CD4-positive, CD25-positive, alpha-beta regulatory T cell (primary cell): ENCODE measurements around the gene IRF3. TPM values are rescaled to one million over a fixed set of nuclear protein-coding genes. Genes with fewer than 3 reads are reported as not detected.

Experiments used
- ATAC-seq, 2 donors: fragments of 150-1000 bp; cut with Tn5 transposase; one replicate each; pipeline ENCODE4 v1.10.0; 2021; ENCODE audit warnings: low read depth in 2 of 2, moderate number of reproducible peaks in 2 of 2, moderate library complexity in 1 of 2
- DNase-seq, 3 donors: peaks; one replicate each; pipeline versions ENCODE4 v3.0.0 to v3.0.0-alpha.2; 2012 to 2022; ENCODE audit warnings: mixed read lengths in 1 of 3
- H3K27ac ChIP-seq: one replicate; pipeline ENCODE4 v1.7.0; 2013; ENCODE audit warnings: mild to moderate bottlenecking, low read length; ENCODE audit not compliant: insufficient read depth, poor library complexity, severe bottlenecking
- H3K27me3 ChIP-seq: one replicate; pipeline ENCODE4 v1.7.0; 2013; ENCODE audit warnings: low read length; ENCODE audit not compliant: control insufficient read depth, insufficient read depth
- H3K36me3 ChIP-seq: one replicate; pipeline ENCODE4 v1.7.0; 2013; ENCODE audit warnings: mild to moderate bottlenecking, low read length, moderate library complexity; ENCODE audit not compliant: control insufficient read depth, insufficient read depth
- H3K4me1 ChIP-seq: 2 replicates; pipeline ENCODE4 v1.7.0; 2013; ENCODE audit warnings: mild to moderate bottlenecking, low read length; ENCODE audit not compliant: insufficient read depth, control insufficient read depth, poor library complexity, severe bottlenecking
- H3K4me3 ChIP-seq: one replicate; pipeline ENCODE4 v1.7.0; 2013; ENCODE audit warnings: low read depth, mild to moderate bottlenecking, low read length, moderate library complexity
- H3K9me3 ChIP-seq, 2 experiments: 1 replicate in 1 of 2; 2 replicates in 1 of 2; pipeline ENCODE4 v1.7.0; 2013; ENCODE audit warnings: low read length in 2 of 2, mild to moderate bottlenecking in 1 of 2, moderate library complexity in 1 of 2; ENCODE audit not compliant: control insufficient read depth in 2 of 2
- H3K27ac Mint-ChIP-seq, 3 donors: one replicate each; pipeline ENCODE4 v1.8.0; 2020 to 2022; ENCODE audit warnings: mild to moderate bottlenecking in 3 of 3, mixed read lengths in 3 of 3, moderate library complexity in 2 of 3
- H3K27me3 Mint-ChIP-seq: one replicate; pipeline ENCODE4 v1.8.0; 2022; ENCODE audit warnings: mild to moderate bottlenecking, mixed read lengths
- H3K36me3 Mint-ChIP-seq: one replicate; pipeline ENCODE4 v1.8.0; 2020; ENCODE audit warnings: mixed read lengths
- H3K4me1 Mint-ChIP-seq, 4 donors: one replicate each; pipeline ENCODE4 v1.8.0; 2020 to 2022; ENCODE audit warnings: mixed read lengths in 4 of 4, mild to moderate bottlenecking in 1 of 4
- H3K4me3 Mint-ChIP-seq, 4 donors: one replicate each; pipeline ENCODE4 v1.8.0; 2020 to 2022; ENCODE audit warnings: mild to moderate bottlenecking in 4 of 4, mixed read lengths in 4 of 4, moderate library complexity in 3 of 4
- H3K9me3 Mint-ChIP-seq, 7 donors: one replicate each; pipeline ENCODE4 v1.8.0; 2020 to 2022; ENCODE audit warnings: mixed read lengths in 7 of 7, mild to moderate bottlenecking in 3 of 7, moderate library complexity in 2 of 7
- polyA plus RNA-seq, 4 donors: library from polyadenylated mRNA; unstranded; fragments of 300-500 nt; fragmentation: Illumina TruSeq; gene quantifications; one replicate each; pipeline ENCODE4 v1.2.3, GENCODE V29; 2021
- total RNA-seq: library from RNA; stranded (reverse); gene quantifications from one replicate; pipeline ENCODE4 v1.2.3, GENCODE V29; 2022

Gene IRF3
- total RNA-seq: 235 TPM
- 100 to 1,000 TPM in 1 of 4 donors, 10 to 100 TPM in 3; 76.4 to 104 (median 95.9) TPM for polyA plus RNA-seq

GRCh38 chr19:49665351-49666119, at the start of gene IRF3, which contains the start of gene BCL2L12:
IRF3 (minus strand) TSS chr19:49665857; CDS start chr19:49664838, 1,019 bp downstream.
BCL2L12 (plus strand) TSS chr19:49665933; CDS start chr19:49666693, 760 bp downstream.
- peaks cover 10% of the 10 kb centered on the region for H3K36me3 Mint-ChIP-seq
- DNase-seq: peak; percentile 97 to 99 (median 99)
- H3K27ac Mint-ChIP-seq: peak within 1 kb of the TSS; percentile 97 to 99 (median 98)
- peaks cover 20% of the 10 kb centered on the region for H3K36me3 ChIP-seq
- peak within 1 kb of the TSS; percentile 98 for H3K4me3 ChIP-seq
- H3K27me3 ChIP-seq: no peaks in the 10 kb centered on the region
- H3K4me1 Mint-ChIP-seq: peaks cover 0 to 54% (median 22%) of the 10 kb centered on the region in 4 donors
- H3K9me3 ChIP-seq: no peaks in the 10 kb centered on the region
- H3K9me3 Mint-ChIP-seq: no peaks in the 10 kb centered on the region
- peak; percentile 82 to 86 for ATAC-seq
- H3K27ac ChIP-seq: peak within 1 kb of the TSS; percentile 87
- H3K4me3 Mint-ChIP-seq: peak within 1 kb of the TSS; percentile 93 to 100 (median 98)
- peaks cover 38% of the 10 kb centered on the region for H3K4me1 ChIP-seq
- peaks cover 6% of the 10 kb centered on the region for H3K27me3 Mint-ChIP-seq

- Mint-ChIP-seq H3K4me3 (no peak overlapping the region), H3K27me3 (peaks cover 1% of the 10 kb centered on the region), H3K9me3 (no peaks in the 10 kb centered on the region), H3K36me3 (peaks cover 4% of the 10 kb centered on the region), H3K27ac (no peak overlapping the region), H3K4me1 (peaks cover 5 to 15% (median 10%) of the 10 kb centered on the region in 4 donors)
- no peak overlapping the region for H3K27ac ChIP-seq
- no peak overlapping the region for H3K4me3 ChIP-seq
- H3K36me3 ChIP-seq: no peaks in the 10 kb centered on the region
- no peak for ATAC-seq
- no peaks in the 10 kb centered on the region for H3K9me3 ChIP-seq
- H3K27me3 ChIP-seq: no peaks in the 10 kb centered on the region
- H3K4me1 ChIP-seq: peaks cover 8% of the 10 kb centered on the region
- DNase-seq: no peak
These were observed 47.7 kb upstream of the IRF3 start for GRCh38 chr19:49713236-49713845.

- Mint-ChIP-seq H3K4me3 (no peak overlapping the region), H3K27ac (no peak overlapping the region), H3K27me3 (peaks cover 5% of the 10 kb centered on the region), H3K4me1 (peaks cover 2 to 8% (median 5%) of the 10 kb centered on the region in 4 donors), H3K9me3 (no peaks in the 10 kb centered on the region), H3K36me3 (peaks cover under 1% of the 10 kb centered on the region)
- Histone ChIP-seq H3K27ac (no peak overlapping the region), H3K4me3 (no peak overlapping the region), H3K4me1 (peaks cover 3% of the 10 kb centered on the region), H3K9me3 (no peaks in the 10 kb centered on the region), H3K36me3 (no peaks in the 10 kb centered on the region), H3K27me3 (no peaks in the 10 kb centered on the region)
- ATAC-seq (no peak), DNase-seq (no peak)
These were observed 46.8 kb upstream of the IRF3 start for GRCh38 chr19:49712397-49712859.

GRCh38 chr19:49710372-49710951, 44.8 kb upstream of the IRF3 start:
- ATAC-seq (no peak), DNase-seq (no peak)
- no peaks in the 10 kb centered on the region for H3K27me3 ChIP-seq
- H3K4me1 ChIP-seq: no peaks in the 10 kb centered on the region
- no peak overlapping the region for H3K27ac ChIP-seq
- no peaks in the 10 kb centered on the region for H3K36me3 ChIP-seq
- Mint-ChIP-seq H3K36me3 (no peaks in the 10 kb centered on the region), H3K27ac (no peak overlapping the region), H3K4me3 (no peak overlapping the region), H3K9me3 (no peaks in the 10 kb centered on the region), H3K27me3 (peaks cover 5% of the 10 kb centered on the region), H3K4me1 (peaks cover 0 to 2% (median 0%) of the 10 kb centered on the region in 4 donors)
- no peak overlapping the region for H3K4me3 ChIP-seq
- no peaks in the 10 kb centered on the region for H3K9me3 ChIP-seq

- H3K9me3 ChIP-seq: no peaks in the 10 kb centered on the region
- peaks cover 9% of the 10 kb centered on the region for H3K27me3 Mint-ChIP-seq
These were observed 40.3 kb upstream of the IRF3 start for GRCh38 chr19:49705919-49706318.

GRCh38 chr19:49704888-49705642, 39.4 kb upstream of the IRF3 start:
- no peak for ATAC-seq

More at GRCh38 chr19:49705919-49706318, 40.3 kb upstream of the IRF3 start:
- DNase-seq (no peak), ATAC-seq (no peak)
- Histone ChIP-seq H3K4me1 (no peaks in the 10 kb centered on the region), H3K27ac (no peak overlapping the region), H3K36me3 (no peaks in the 10 kb centered on the region), H3K4me3 (no peak overlapping the region), H3K27me3 (no peaks in the 10 kb centered on the region)
- Mint-ChIP-seq H3K4me3 (no peak overlapping the region), H3K4me1 (no peaks in the 10 kb centered on the region), H3K27ac (no peak overlapping the region), H3K36me3 (no peaks in the 10 kb centered on the region), H3K9me3 (no peaks in the 10 kb centered on the region)

GRCh38 chr19:49701271-49701786, 35.7 kb upstream of the IRF3 start:
- Mint-ChIP-seq H3K9me3 (no peaks in the 10 kb centered on the region), H3K36me3 (no peaks in the 10 kb centered on the region), H3K4me3 (no peak overlapping the region), H3K27me3 (peaks cover 4% of the 10 kb centered on the region), H3K27ac (no peak overlapping the region), H3K4me1 (no peaks in the 10 kb centered on the region)
- no peak for ATAC-seq
- Histone ChIP-seq H3K27ac (no peak overlapping the region), H3K36me3 (no peaks in the 10 kb centered on the region), H3K9me3 (no peaks in the 10 kb centered on the region), H3K4me3 (no peak overlapping the region), H3K27me3 (no peaks in the 10 kb centered on the region), H3K4me1 (no peaks in the 10 kb centered on the region)
- no peak for DNase-seq

More at GRCh38 chr19:49704888-49705642, 39.4 kb upstream of the IRF3 start:
- Mint-ChIP-seq H3K27ac (no peak overlapping the region), H3K4me1 (no peaks in the 10 kb centered on the region), H3K27me3 (peaks cover 9% of the 10 kb centered on the region), H3K4me3 (no peak overlapping the region), H3K36me3 (no peaks in the 10 kb centered on the region), H3K9me3 (no peaks in the 10 kb centered on the region)
- no peaks in the 10 kb centered on the region for H3K36me3 ChIP-seq
- no peaks in the 10 kb centered on the region for H3K27me3 ChIP-seq
- H3K9me3 ChIP-seq: no peaks in the 10 kb centered on the region
- no peak overlapping the region for H3K27ac ChIP-seq
- no peak overlapping the region for H3K4me3 ChIP-seq
- H3K4me1 ChIP-seq: no peaks in the 10 kb centered on the region
- DNase-seq: no peak
